ENCODE data around the gene CENPB.
"Not testable (repeated sequence)": the region's sequence is repeated elsewhere in the genome, so short reads cannot be mapped to it uniquely, and the experiment has no call there.

Gene CENPB

DNA sequence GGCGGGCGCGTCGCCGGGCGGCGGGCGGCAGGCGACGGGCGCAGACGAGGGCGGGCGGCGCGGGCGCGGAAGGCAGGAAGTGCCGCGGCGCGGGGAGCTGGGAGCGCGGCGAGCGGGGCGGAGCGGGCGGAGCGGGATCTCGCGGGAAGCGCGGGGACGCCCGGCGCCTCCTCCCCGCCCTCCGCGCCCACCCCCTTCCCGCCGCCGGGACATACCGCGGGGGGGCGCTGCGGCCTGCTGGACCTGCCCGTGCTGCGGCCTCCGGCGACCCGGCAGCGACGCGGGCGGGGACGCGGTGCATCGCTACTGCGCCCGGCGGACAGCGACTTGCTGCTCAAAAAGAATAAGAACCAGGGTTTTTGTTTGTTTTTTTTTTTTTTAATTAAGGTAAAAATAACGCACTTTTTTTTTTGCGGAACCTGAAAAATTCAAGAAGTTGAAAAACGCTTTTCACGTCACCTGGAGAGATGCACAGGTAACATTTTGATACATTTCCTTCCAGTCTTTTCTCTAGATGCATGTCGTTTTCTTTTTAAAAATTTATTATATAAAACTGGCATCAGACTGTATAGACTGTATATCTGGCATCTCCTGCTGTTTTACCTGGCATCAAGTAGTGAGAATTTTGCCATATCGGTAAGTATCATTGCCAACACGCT is at the start of gene CENPB:
CENPB (minus strand) TSS at position 76 of the 659 bp plus-strand sequence. CDS start 257 bp downstream, outside the sequence.
- DNase-seq, result peak; percentile 26

DNA sequence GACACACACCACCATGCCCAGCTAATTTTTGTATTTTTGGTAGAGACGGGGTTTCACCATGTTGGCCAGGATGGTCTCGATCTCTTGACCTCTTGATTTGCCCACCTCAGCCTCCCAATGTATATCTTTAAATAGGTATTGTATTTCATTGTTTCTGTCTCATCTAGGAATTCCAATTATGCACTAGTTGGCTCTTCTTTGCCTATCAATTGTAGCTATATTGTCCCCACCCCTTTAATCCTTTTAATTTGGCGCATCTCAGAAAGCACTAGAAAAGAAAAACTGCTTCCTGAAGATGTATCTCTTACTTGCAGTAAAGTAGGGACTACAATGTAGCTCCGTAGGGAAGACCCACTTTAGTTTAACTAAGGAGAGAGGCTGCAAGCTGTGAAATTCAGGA is 49.6 kb upstream of the CENPB start:
- DNase-seq, result no peak

- DNase-seq, result not testable (repeated sequence)
Measured at GRCh38 chr20:3829891-3830290, 43.4 kb upstream of the CENPB start.

GRCh38 chr20:3828798-3829197 is 42.3 kb upstream of the CENPB start:
- no peak for DNase-seq

- no peak for DNase-seq
Measured at GRCh38 chr20:3826420-3826819, 39.9 kb upstream of the CENPB start.

- DNase-seq, result no peak
Measured at GRCh38 chr20:3825526-3825925, 39.0 kb upstream of the CENPB start.

DNA sequence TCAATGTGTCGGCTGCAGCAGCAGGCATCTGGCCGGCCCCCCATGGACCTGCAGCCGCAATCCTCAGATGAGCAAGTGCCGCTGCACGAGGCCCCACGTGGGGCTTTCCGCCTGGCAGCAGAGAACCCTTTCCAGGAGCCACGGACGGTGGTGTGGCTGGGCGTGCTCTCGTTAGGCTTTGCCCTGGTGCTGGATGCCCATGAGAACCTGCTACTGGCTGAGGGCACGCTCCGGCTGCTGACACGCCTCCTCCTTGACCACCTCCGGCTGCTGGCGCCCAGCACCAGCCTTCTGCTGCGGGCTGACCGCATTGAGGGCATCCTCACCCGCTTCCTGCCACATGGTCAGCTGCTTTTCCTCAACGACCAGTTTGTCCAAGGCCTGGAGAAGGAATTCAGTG is 37.3 kb upstream of the CENPB start:
- DNase-seq, result no peak

DNA sequence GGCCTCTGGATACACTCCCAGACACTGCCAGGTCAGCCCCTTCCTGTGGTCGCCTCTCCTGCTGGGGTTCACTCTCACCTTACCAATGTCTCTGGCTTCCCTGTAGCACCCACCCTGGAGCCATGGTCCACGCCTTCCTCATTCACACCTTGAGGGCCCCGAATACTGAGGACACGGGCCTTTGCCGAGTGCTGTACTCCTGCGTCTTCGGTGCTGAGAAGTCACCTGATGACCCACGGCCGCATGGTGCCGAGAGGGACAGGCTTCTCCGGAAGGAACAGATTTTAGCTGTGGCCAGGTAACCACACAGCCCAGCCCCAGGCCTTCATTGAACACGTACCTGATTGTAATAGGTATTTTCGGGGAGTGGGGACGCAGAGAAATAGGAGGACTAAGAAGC is 35.5 kb upstream of the CENPB start:
- DNase-seq, result no peak

- no peak for DNase-seq
Measured at GRCh38 chr20:3820901-3821727, 34.6 kb upstream of the CENPB start.

DNA sequence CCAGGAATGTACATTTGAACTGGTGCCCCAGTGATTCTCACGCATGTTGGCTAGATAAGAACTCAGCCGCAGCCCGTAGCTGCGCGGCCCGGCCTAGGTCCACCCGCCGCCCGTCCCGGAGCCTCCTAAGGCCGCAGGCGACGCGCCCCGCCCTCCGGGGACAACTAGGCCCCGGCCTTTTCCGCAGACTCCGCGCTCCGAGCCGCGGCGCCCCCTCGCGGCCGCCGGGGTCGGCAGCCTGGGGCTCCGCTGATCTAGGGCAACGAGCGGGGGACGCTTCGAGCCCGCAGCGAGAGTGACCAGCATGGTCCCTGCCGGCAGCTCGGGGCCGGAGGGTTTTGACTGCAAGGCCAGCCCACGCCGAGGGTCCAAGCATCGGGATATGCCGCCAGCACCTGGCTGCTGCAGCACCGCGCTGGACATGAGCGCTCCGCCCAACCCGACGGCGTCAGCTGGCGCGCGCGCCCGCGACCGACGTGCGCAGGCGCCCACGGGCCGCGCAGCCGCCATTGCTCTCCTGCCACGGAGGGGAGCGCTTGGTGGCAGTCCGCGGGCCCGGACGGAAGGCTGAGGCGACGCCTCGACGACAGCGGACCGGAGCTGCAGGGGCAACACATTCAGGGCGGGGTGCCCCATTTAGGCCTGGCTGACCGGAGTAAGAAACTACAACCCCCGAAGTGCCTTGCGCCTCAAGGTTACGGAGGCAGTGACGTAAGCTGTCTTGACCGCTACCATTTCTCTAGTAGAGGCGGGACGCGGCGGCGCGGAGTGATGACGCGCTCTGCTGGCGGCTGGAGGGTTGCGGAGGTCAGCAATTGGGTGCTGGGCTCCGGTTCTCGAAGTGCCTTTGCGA is 33.7 kb upstream of the CENPB start, which contains the start of gene AP5S1:
AP5S1 (plus strand) TSS at position 500 of the 853 bp plus-strand sequence. CDS start 1,571 bp downstream, outside the sequence.
- peak; percentile 66 for DNase-seq

- DNase-seq, result no peak
Measured at GRCh38 chr20:3819411-3820047, 33.0 kb upstream of the CENPB start.

- DNase-seq, result no peak
Measured at GRCh38 chr20:3818155-3819151, 31.9 kb upstream of the CENPB start.

DNA sequence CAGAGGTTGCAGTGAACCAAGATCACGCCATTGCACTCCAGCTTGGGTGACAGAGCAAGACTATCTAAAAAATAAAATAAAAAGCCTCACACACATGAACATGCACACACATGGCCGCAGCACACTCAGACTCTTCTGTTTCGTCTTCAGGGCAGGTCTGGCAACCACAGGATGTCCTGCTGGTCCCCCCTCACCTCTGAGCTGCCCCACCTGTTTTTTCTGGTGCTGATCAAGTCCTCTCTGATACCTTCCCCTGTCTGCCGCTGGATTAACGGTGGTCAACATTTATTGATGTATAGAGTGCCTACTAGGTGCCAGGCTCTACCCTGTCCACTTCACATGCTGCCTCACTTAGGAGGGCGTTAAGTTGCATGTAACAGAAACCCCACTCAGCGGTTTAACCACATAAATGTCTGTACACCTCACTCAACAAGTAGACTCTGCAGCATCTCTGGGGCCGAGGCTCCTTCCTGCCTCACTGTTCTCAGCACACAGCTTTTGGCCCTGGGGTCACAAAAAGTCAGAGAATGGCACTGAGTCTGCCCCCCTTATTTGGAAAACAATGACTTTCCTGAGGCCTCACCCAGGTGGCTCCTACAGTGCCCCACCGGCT is 29.3 kb upstream of the CENPB start:
- DNase-seq, result no peak

DNA sequence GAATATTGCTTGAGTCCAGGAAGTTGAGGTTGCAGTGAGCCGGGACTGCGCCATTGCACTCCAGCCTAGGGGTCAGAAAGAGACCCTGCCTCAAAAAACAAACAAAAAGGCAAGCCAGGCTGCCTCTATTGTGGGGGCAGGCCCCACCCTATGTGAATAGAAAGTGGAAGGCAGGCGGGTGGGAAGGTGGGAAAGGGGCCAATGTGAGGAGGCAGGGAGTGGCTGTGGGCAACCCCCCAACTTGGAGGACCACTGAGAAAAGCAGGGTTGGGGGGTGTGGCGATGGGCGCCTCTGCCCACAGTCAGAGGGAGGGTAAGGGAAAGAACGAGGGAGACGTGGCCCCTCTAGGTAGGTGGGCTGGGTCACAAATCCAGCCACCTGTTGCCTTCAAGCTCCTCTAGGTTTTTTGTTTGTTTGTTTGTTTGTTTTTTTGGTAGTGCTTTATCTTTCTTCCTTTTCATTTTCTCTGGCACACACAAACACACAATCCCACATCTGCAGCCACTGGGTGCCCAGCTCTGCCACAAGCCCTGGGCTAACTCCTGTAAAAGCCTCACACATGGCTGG is 28.5 kb upstream of the CENPB start:
- DNase-seq, result no peak

DNA sequence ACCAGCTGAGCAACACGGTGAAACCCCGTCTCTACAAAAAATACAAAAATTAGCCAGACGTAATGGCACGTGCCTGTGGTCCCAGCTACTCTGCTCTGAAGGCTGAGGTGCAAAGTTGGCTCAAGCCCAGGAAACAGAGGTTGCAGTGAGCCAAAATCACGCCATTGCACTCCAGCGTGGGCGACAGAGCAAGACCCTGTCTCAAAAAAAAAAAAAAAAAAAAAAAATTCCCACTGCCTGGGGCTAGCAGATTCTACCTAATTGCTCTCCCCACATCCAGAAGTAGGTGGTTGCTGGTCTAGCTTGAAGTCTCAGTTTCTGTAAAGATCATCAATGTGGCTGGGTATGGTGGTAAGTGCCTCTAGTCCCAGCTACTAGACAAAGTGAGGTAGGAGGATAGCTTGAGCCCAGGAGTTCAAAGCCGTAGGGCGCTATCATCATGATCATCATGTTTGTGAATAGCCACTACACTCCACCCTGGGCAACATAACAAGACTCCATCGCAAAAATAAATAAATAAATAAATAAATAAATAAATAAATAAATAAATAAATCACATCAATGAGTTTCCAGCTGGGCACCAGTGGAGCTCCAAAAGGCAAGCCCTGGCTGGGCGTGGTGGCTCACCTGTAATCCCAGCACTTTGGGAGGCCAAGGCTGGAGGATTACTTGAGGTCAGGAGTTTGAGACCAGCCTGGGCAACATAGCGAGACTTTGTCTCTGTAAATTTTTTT is 27.5 kb upstream of the CENPB start:
- no peak for DNase-seq

GRCh38 chr20:3812975-3813847 is 26.7 kb upstream of the CENPB start:
- no peak for DNase-seq

GRCh38 chr20:3812259-3812681 is 25.7 kb upstream of the CENPB start:
- DNase-seq, result no peak

DNA sequence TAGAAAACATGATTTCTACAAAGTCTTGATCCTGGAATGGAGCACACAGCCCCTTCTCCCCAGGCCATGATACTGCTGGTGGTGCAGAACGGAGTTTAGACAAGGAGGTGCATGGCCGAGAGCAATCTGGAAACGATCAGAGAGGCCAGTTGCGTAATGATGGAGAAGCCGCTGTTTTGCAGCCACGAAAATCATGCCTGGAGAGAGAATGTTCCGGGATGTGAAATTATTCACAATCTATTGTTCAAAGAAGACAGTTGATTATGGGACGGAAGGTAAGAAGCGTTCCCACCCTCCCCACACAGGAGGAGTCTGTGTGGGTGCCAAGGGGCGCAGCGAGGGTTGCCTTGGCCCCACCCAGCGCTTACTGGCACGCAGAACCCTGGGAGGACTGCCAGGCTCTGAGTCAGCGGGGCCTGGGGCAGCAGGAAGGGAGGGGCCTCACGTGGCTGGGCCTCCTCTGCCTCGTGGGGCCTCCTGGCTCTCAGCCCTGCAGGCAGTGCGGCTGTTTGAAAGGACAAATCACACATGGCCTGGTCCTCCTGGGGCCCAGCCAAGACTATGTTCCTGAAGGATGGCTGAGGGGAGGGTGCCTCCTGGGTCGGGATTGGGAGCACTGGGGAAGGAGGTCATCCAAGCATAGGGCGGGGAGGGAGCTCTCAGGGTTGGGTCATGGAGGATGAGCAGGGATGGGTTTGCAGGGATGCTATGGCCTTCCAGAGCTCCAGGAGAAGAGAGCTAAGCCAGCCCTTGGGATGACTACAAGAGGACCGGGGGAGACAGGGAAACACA is 25.1 kb upstream of the CENPB start:
- DNase-seq, result peak; percentile 82

All from NCI-H2081 treated with DMSO at 0.1 percent for 48 hours (cell line).